Measurements from ENCODE around the gene MSRB2. TPM values are rescaled to one million over a fixed set of nuclear protein-coding genes. Genes with fewer than 3 reads are reported as not detected.

Gene MSRB2
- total RNA-seq, 2 experiments from 2014 or later = 6.9 to 9.1 TPM

GRCh38 chr10:23095966-23096801, 805 bp downstream of the MSRB2 start:
- ChIA-PET CTCF (interaction anchor here (0.7 to 1.1 kb wide), 2 partner anchors 62 to 1102 kb away, joined by 3 to 4 read pairs; no protein-coding TSS in a partner anchor), POLR2A (interaction anchor here (1.5 kb wide), 1 partner anchor 35 kb away, joined by 4 read pairs; no protein-coding TSS in a partner anchor)
- H3K27me3 Mint-ChIP-seq = no peaks in the 10 kb centered on the region
- intact Hi-C loops (cut with micrococcal nuclease) = no loop called here
- DNase-seq = peak; percentile 47
- peak overlapping the region; percentile 93 for H3K27ac Mint-ChIP-seq
- peaks cover 30% of the 10 kb centered on the region for H3K4me1 Mint-ChIP-seq (ENCODE audit: low read depth)
- peaks cover 3% of the 10 kb centered on the region for H3K9me3 Mint-ChIP-seq
- ATAC-seq = peak; percentile 59
- TF ChIP-seq CTCF (IDR thresholded peaks at IDR 0.05) = no peak
- H3K4me3 Mint-ChIP-seq = peak overlapping the region; percentile 95
- H3K36me3 Mint-ChIP-seq (ENCODE audit: low read depth) = no peaks in the 10 kb centered on the region

DNA sequence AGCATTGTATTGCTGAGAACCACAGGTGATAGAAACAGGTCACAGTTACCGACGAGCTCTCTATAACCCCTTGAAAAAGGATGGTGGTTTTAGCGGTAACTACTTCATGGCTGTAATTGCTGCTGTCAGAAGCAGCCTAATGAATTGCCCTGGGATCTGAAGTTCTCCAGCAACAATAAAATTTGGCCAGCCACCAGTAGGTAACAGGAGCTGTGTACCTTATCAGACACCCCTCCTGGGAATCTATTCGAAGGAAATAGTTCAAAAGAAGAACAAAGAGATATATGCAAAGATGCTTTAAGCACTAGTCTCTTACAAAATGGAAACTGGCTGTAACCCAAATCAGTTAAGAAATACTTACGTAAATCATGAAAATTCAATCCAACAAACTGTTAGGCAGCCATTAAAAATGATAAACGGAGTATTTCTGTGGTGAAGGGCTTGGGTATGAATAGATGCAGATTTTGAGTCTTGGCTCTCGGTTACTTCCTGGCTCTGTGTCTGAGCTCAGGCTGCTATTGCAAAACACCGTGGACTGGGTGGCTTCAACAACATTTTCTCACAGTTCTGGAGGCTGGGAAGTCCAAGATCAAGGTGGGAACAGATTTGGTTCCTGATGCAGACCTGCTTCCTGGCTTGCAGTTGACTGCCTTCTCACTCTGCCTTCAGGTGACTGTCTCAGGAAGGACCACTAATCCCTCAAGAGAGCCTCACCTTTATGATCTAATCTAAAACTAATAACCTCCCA, 1.6 kb downstream of the MSRB2 start:
- H3K4me1 Mint-ChIP-seq (ENCODE audit: low read depth) = peaks cover 30% of the 10 kb centered on the region
- peaks cover 3% of the 10 kb centered on the region for H3K9me3 Mint-ChIP-seq
- peak overlapping the region; percentile 95 for H3K4me3 Mint-ChIP-seq
- POLR2A ChIA-PET = interaction anchor here (1.5 kb wide), 1 partner anchor 35 kb away, joined by 4 read pairs; no protein-coding TSS in a partner anchor
- no peak for TF ChIP-seq CTCF (IDR thresholded peaks at IDR 0.05)
- DNase-seq (no peak), ATAC-seq (no peak)
- H3K36me3 Mint-ChIP-seq (ENCODE audit: low read depth) = no peaks in the 10 kb centered on the region
- intact Hi-C loops (cut with micrococcal nuclease) = no loop called here
- CTCF ChIA-PET = interaction anchor here (0.7 to 1.1 kb wide), 2 partner anchors 61 to 1103 kb away, joined by 3 to 4 read pairs; no protein-coding TSS in a partner anchor
- peak overlapping the region; percentile 93 for H3K27ac Mint-ChIP-seq
- H3K27me3 Mint-ChIP-seq = no peaks in the 10 kb centered on the region

DNA sequence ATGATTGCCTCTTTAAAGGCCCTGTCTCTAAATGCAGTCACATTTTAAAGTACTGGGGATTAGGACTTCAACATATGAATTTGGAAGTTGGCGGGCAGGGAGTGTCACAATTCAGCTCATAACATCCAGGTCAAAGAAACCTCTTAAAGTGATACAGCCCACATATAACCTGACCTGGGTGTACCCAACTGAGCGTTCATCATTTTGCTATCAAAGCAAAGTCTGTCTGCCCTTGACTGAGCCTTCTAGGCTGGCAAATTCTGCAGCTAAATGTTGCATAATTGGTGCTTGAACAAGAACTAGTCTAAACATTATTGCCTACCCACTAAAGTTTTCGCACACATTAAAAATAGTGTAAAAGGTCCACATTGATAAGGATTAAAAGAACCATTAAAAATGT, 3.7 kb downstream of the MSRB2 start:
- intact Hi-C loops (cut with micrococcal nuclease) = no loop called here
- ChIA-PET CTCF (interaction anchor here (0.9 to 1.3 kb wide), 2 partner anchors 8 to 1602 kb away, joined by 3 to 4 read pairs; no protein-coding TSS in a partner anchor), POLR2A (no interaction called here)
- DNase-seq = no peak
- no peaks in the 10 kb centered on the region for H3K9me3 Mint-ChIP-seq
- H3K4me3 Mint-ChIP-seq = no peak overlapping the region
- H3K36me3 Mint-ChIP-seq (ENCODE audit: low read depth) = no peaks in the 10 kb centered on the region
- TF ChIP-seq CTCF (IDR thresholded peaks at IDR 0.05) = no peak
- no peak for ATAC-seq
- no peak overlapping the region for H3K27ac Mint-ChIP-seq
- H3K4me1 Mint-ChIP-seq (ENCODE audit: low read depth) = peaks cover 30% of the 10 kb centered on the region
- H3K27me3 Mint-ChIP-seq = no peaks in the 10 kb centered on the region

- DNase-seq (no peak), ATAC-seq (no peak)
- TF ChIP-seq CTCF (IDR thresholded peaks at IDR 0.05) = no peak
- ChIA-PET CTCF (interaction anchor here (1.3 kb wide), 1 partner anchor 9 kb away, joined by 4 read pairs; no protein-coding TSS in a partner anchor), POLR2A (no interaction called here)
- Mint-ChIP-seq H3K27ac (no peak overlapping the region), H3K4me3 (no peak overlapping the region), H3K27me3 (no peaks in the 10 kb centered on the region), H3K36me3 (ENCODE audit: low read depth) (peaks cover 6% of the 10 kb centered on the region), H3K9me3 (no peaks in the 10 kb centered on the region), H3K4me1 (ENCODE audit: low read depth) (peaks cover 30% of the 10 kb centered on the region)
- intact Hi-C loops (cut with micrococcal nuclease) = no loop called here
These were observed 4.4 kb downstream of the MSRB2 start for GRCh38 chr10:23099816-23100215.

Measured in activated CD8-positive, alpha-beta T cell treated with anti-CD3 and anti-CD28 coated beads for 36 hours (primary cell).